ENCODE data around the gene GABBR2.

DNA sequence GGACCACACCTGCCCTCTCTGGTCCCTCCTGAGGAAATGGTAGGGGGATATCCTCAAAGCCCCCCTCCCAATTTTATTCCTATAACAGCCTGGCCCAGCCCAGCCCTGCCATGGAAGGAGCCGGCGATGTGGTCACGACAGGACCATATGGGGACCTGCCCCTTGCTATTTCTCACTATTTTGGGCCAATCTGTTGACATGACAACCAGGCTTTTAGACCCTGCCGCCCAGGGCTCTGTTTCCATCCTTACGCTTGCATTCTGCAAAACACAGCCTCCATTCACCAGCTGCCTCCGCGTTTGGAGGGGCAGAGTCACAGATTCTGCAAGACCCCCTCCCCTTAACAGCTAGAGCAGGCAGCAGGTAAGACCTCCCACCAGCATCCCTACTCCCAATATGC is 112.2 kb downstream of the GABBR2 start:
- TF ChIP-seq, protein P1, sequence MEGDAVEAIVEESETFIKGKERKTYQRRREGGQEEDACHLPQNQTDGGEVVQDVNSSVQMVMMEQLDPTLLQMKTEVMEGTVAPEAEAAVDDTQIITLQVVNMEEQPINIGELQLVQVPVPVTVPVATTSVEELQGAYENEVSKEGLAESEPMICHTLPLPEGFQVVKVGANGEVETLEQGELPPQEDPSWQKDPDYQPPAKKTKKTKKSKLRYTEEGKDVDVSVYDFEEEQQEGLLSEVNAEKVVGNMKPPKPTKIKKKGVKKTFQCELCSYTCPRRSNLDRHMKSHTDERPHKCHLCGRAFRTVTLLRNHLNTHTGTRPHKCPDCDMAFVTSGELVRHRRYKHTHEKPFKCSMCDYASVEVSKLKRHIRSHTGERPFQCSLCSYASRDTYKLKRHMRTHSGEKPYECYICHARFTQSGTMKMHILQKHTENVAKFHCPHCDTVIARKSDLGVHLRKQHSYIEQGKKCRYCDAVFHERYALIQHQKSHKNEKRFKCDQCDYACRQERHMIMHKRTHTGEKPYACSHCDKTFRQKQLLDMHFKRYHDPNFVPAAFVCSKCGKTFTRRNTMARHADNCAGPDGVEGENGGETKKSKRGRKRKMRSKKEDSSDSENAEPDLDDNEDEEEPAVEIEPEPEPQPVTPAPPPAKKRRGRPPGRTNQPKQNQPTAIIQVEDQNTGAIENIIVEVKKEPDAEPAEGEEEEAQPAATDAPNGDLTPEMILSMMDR (IDR thresholded peaks at IDR 0.05), result no peak
- TF ChIP-seq, protein P2, sequence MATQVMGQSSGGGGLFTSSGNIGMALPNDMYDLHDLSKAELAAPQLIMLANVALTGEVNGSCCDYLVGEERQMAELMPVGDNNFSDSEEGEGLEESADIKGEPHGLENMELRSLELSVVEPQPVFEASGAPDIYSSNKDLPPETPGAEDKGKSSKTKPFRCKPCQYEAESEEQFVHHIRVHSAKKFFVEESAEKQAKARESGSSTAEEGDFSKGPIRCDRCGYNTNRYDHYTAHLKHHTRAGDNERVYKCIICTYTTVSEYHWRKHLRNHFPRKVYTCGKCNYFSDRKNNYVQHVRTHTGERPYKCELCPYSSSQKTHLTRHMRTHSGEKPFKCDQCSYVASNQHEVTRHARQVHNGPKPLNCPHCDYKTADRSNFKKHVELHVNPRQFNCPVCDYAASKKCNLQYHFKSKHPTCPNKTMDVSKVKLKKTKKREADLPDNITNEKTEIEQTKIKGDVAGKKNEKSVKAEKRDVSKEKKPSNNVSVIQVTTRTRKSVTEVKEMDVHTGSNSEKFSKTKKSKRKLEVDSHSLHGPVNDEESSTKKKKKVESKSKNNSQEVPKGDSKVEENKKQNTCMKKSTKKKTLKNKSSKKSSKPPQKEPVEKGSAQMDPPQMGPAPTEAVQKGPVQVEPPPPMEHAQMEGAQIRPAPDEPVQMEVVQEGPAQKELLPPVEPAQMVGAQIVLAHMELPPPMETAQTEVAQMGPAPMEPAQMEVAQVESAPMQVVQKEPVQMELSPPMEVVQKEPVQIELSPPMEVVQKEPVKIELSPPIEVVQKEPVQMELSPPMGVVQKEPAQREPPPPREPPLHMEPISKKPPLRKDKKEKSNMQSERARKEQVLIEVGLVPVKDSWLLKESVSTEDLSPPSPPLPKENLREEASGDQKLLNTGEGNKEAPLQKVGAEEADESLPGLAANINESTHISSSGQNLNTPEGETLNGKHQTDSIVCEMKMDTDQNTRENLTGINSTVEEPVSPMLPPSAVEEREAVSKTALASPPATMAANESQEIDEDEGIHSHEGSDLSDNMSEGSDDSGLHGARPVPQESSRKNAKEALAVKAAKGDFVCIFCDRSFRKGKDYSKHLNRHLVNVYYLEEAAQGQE (IDR thresholded peaks at IDR 0.05; ENCODE audit: insufficient read depth in 1 of 2, low read depth in 2 of 2, low read length in 1 of 2), result no peak
- TF ChIP-seq POLR2AphosphoS5 (IDR thresholded peaks at IDR 0.05; ENCODE audit: low read depth, low read length) (no peak), SIN3A (IDR thresholded peaks at IDR 0.05; ENCODE audit: borderline replicate concordance, insufficient read depth, low read depth, low read length) (no peak)
